Stimulated activated CD4-positive, alpha-beta T cell treated with anti-CD3 and anti-CD28 coated beads, Interleukin-1b, Interleukin-23, amount 100 ng/mL, for 24 hours (primary cell): ENCODE data around the gene PBRM1.

Source experiments
- DNase-seq, 4 experiments: peaks; one replicate each; pipeline ENCODE4 v3.0.0-alpha.2; 2020; ENCODE audit warnings: low read depth in 4 of 4, low spot score in 1 of 4

PBRM1 gene

DNA sequence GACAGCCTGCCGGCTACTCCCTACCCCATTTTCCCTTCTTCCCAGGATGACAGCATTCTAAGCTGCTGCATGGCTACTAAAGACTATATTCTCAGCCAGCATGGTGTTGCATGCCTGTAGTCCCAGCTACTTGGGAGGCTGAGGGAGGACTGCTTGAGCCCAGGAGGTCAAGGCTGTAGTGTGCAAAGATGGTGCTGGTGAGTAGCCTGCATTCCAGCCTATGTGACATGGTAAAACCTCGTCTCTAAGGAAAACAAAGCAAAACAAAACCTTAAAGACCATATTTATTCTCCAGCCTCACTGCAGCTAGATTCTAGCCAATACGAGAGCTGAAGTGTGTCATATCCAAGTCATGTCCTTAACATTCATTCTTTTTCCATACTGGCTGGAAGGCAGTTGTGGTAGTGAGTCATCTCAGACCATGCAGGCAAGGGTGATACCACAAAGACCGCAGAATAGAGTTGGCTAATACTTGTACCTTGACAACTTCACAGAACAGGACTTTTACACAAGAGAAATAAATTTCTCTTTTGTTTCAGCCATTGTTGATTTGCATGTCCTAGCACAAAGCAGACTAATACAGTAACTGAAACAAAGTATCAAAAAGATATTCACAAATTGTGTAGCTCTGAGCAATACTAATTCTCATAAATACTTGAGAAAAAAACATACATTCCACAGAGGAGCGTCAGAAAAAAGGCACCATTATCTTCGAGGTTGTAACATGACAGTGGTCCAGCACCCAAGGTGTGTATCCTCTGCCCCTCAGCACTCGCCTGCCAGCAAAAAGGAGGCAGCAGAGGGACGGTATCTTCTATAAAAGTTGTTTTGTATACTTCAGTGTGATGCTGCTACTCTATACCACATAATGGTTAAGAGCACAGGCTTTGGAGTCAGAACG, 14.8 kb downstream of the PBRM1 start:
- DNase-seq: peak in 2 of 4 experiments; percentile 7 to 48

DNA sequence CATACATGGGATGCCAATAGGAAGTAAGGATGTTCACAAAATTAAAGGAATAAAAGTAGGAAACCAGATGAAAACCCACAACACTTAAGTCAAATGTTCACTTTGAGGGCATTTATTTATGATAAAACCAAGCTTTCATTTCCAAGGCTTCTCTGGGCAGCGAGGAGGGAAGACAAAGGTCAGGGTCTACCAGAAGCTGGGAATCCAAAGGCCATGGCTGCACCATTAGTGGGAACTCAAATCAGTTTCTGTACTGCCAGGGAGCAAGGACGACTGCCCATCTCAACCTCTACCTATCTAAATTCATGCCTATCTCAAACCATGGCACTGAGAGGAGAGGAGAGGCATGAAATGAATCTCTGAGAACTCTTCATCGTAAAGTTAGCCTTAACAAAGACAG, 22.6 kb downstream of the PBRM1 start:
- no peak for DNase-seq

DNA sequence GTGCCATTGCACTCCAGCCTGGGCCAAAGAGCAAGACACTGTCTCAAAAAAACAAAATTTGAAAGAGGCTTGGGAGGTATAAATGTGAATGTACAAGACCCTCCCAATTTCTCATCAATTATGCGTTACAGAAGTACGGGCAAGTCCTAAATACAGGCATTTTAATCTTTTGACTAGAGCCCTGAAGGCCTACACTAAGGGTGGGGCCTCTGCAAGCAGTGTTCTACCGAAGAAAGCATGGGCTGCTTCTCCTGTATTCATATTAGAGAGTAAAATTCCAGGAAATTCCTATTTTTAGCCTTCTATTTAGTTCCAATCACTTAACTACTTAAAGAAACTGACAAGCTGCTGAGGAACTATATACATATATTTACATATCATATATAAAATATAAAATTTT, 25.7 kb downstream of the PBRM1 start:
- DNase-seq: no peak

DNA sequence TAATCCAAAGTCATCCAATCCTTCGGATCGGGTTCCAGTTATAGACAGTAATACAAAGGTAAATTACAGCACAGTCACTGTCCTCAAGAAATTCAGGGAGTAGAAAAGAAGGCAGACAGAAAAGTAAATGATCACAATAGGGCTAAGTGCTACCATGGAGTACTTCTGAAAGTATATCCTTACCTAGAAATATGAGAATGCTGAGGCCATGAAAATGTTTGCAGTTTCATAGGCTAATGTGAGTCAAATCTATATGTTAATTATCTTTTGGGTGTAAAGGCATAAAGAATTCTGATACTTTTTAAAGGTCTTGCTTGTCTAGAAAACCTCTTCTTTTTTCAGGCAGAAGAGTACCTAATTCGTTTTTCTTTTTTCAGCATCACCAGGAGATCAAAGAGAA, 29.8 kb downstream of the PBRM1 start:
- DNase-seq: no peak

DNA sequence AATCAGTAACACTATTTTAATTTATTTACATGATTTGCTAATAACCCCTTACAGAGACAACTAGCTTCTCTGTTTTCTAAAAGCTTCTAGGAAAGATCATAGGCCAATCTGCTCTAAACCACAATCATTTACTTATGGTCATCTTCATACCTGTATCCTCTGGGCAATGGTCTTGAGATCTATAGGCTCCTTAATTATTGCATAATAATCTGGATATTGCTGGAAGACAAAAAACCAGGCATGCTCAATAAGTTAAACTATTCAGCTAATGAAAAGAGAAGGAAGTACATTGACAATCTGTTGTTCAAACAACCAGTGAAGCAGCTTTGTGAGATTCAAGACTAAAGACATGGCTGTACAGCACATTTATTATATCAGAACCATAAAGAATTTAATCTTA, 34.1 kb downstream of the PBRM1 start:
- DNase-seq: no peak

DNA sequence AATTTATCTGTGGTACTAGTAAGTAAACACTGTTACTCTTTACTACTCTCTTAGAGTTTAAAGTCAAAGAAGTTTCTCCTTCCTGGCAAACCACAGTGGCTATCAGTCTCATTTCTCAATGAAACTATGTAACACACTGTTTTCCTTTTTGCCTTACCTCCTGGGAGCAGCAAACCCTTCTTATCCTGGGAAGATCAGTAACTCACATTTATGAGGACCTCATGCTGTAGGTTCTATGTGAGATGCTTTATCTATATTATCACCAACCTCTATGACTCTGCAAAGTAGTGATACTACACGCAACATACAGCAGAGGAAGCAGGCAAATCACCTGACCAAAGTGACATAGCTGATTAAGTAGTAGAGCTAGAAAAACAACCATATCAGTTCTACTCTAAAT, 35.3 kb downstream of the PBRM1 start:
- DNase-seq: no peak

DNA sequence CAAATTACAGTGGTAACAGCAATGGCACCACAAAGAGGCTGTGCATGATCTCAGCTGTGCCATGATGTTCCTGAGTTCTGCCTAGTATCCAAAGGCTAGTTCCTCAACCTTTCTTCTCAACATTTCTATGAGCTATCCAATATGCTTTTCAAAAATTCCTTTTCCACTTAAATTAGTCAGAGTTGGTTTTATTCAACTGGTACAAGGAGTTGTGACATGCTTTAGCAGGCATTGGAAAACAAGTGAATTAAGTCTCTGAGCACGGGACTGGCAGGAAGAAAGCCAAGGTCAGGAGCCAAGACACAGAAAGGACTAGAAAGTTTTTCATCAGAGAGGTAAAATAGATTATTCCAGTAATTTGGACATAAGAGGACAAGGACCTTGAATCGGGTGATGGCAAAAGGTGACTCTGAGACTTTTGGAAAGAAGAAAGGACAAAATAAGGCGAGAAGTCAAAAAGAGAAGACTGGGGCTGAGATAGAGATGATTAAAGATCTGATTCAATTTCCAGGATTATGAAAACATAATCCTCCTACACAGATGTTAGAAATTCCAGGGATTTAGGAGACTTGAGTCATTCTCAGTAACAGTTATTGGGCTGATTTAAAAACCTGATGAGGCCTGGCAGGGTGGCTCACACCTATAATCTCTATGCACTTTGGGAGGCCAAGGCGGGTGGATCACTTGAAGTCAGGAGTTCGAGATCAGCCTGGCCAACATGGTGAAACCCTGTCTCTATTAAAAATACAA, 36.1 kb downstream of the PBRM1 start:
- no peak for DNase-seq

DNA sequence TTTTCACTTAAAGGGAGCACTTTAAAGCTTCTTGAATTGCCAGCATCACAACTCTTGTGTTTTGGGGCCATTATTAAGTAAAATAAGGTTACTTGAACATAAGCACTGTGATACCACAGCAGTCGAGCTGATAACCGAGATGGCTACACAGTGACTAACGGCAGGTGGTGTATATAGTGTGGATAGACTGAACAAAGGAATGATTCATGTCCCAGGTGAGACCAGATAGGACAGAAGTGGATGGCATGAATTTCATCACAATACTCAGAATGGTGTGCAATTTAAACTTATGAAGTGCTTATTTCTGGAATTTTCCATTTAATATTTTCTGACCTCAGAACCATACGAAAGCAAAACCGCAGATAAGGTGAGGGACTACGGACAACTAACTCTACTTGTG, 40.2 kb downstream of the PBRM1 start:
- no peak for DNase-seq

DNA sequence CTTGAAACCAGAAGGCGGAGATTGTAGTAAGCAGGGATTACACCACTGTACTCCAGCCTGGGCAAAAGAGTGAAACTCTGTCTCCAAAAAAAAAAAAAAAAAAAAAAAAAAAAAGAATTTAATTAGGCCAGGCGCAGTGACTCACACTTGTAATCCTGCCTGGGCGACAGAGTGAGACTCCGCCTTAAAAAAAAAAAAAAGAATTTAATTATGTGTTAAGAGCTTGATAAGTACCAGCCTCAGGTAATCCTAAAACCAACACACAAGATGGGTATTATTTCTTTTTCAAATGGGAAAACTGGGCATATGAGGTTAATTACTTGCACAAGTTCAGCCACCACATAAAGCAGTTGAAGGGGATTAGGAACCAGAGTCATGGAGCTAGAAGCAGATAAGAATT, 49.0 kb downstream of the PBRM1 start:
- DNase-seq: no peak

DNA sequence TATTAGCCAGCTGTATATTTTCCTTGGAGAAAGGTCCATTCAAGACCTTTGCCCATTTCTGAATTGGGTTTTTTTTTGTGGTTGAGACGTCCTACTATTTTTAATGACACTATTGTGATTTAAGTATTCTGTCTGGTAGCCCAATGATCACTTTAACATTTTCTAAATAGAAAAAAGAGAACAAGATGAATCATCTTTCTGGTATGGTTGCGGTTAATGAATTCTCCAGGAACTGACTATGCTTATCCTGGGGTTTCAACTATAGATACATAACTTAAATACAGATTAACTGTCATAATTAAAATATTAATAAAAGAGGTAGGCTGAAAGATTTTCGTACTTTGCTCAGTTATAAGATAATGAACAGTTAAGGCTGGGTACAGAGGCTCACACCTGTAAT, 51.9 kb downstream of the PBRM1 start:
- DNase-seq: no peak

DNA sequence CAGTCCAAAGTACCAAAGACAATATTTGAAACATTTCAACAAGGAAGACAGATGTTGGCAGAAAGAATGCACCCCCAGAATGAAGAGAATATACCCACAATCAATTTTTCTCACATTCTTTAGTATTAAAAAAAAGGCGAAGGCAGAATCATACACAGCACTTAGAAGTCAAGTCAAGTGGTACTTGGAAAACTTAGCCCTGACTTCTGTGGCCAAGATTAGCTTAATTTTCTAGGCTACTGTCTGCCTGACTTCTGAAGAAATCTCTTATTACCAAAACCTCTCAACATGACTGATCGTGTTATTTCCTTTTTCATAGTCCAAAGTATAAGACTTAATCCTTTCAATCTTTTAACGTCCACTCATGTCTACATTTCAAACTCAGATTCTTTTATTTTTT, 60.7 kb downstream of the PBRM1 start:
- no peak for DNase-seq

DNA sequence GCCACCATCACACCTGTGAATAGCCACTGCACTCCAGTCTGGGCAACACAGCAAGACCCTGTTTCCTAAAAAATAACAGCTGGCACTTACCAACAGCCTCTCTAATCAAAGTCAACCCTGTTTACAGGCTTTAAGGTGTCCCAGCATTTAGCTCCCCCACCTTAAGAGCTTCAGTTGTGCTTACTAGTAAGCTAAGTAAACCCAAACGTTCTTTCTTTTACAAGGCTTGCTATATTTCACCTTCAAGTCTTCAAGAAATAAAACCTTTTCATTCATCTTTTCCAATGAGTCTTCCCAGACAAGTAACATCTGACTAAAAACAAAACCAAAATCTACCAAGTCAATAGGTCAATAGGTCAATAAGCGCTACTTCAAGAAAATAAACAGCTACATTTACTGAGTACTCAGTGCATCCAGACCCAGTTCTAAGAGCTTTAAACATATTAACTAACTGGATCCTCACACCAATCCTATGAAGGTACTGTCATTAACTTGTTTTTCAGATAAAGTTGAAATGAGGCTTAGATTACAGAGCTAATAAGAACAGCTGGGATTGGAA, 62.4 kb downstream of the PBRM1 start:
- DNase-seq: no peak

DNA sequence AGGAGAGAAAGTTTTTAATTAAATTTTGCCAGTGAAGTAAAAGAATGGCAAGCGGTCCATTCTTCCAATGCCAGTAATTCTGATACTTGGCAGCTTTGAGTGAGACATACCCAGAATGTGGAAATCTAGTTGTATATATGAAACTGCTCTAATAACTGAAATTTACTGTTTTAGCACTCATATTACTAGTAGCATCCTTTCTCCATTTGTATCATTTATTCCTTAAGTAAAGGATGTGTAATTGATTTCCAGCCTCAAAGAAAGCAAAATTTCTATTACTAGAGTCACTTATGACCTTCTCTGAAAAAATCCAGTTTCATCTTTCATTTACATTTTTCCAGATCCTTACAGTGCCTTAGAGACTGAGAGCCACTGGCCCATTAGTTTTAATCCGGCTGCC, 65.1 kb downstream of the PBRM1 start:
- DNase-seq: no peak

DNA sequence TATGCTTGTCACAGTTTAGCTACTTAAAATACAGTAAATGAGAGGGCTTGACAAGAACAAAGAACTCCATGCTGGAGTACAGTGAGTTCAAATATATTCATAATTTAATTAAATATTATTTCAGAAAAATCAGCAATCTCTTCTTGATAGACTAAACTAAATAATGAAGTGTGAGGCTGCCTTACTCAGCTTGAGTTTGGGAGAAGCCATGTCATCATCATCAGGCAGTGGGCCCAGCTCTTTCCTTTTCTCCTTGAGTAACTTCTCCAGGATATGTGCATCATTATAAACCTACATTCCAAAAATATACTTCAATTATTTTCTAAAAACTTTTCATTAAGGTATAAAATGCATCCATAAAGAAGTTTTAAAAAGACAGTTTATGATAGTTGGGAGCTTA, 70.5 kb downstream of the PBRM1 start:
- DNase-seq: no peak

DNA sequence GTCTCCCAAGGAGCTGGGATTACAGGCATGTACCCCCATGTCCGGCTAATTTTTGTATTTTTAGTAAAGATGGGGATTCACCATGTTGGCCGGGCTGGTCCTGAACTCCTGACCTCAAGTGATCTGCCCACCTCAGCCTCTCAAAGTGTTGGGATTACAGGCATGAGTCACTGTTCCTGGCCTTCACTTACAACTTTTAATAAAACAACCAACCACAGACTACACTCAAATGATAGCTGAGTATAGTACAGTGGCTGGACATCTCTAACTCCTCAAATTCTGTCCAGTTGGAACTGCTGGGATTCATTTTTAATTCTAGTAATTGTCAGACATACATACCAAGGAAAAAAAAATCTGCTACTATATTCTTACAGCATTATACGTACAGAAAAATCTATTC, 71.0 kb downstream of the PBRM1 start:
- no peak for DNase-seq

DNA sequence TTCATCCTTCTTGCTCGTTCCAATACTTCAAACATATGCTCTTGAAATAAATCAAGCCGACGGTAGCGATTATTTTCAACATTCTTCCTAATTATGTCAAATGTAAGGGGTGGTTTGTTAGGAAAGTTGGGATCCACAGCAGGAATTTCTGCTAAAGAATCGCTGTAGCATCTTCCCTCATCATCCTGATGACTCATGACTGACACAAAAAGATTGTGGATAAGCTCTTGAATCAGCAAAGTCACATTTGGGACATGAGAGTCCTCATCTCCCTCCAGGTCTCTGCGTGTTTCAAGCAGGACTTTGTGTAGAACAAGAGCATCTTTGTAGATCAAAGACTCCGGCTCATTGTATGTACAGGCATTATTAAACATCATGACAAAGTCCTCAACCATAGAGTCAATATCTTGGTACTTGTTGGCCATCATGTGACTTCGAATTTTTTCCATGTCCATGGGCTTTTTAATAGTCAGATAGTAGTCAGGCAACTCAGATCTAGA, 76.3 kb downstream of the PBRM1 start:
- DNase-seq: no peak

DNA sequence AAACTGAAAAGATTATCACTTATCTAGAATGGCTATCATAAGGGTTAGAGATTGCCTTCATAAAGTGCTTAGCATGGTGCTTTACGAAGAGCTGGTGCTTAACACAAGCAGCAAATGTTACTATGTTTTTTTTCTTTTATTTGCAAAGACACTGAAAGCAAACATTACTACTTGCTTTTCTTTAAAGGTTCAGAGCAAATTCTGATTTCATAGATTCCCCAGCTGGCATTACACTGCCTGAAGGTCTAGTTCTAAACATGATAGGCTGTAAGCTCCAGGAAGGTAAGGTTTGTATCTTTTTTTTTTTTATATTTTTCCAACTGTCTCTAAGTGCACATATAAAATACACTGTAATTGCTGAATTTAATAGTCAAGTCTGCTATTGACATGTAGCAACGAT, 77.4 kb downstream of the PBRM1 start:
- DNase-seq: no peak

DNA sequence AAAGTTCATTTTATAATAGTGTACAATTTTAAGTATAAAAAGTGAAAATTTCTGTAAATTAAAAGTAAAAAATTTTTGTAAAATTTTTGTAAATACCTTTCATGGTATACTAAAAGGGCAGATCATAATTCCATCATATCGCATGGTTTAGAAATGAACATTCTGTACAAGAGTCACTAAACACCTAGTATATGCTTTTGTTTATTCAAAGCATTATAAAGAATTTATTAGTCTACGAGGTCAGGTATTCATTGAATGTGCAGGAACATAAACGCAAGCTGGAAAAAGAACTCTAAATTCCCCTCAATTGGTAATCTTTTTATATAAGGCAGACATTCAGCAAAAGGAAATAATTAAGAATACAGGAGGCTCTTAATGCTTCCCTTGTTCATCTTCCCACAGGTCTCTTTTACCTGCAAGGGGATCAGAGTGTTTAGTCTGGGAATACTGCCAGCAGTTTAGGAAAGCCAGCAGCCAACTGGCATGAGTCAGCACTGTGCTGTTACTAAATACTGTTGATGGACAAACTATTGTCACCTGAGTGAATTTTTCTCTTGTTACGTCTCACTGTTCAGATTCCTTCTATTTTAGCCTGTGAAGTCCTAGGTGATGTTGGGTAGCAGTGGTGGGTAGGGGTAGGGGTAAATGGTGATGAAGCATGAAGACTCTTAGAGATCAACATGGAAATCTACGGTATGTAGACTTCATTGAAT, 79.2 kb downstream of the PBRM1 start:
- no peak for DNase-seq

DNA sequence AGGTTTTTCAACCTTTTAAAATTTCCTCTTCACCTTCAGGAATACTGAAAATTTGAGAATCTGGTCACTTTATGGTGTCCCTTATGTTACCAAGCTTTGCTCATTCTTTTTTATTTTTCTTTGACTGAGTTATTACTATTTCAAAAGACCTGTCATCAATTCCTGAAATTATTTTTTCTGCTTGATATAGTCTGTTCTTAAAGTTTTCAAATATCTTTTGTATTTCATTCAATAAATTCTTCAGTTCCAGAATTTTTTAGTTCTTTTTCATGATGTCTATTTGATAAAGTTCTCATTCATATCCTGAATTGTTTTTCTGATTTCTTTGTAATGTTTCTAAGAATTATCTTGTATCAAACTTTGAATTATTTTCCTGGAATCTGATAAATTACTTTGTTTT, 85.5 kb downstream of the PBRM1 start:
- no peak for DNase-seq

DNA sequence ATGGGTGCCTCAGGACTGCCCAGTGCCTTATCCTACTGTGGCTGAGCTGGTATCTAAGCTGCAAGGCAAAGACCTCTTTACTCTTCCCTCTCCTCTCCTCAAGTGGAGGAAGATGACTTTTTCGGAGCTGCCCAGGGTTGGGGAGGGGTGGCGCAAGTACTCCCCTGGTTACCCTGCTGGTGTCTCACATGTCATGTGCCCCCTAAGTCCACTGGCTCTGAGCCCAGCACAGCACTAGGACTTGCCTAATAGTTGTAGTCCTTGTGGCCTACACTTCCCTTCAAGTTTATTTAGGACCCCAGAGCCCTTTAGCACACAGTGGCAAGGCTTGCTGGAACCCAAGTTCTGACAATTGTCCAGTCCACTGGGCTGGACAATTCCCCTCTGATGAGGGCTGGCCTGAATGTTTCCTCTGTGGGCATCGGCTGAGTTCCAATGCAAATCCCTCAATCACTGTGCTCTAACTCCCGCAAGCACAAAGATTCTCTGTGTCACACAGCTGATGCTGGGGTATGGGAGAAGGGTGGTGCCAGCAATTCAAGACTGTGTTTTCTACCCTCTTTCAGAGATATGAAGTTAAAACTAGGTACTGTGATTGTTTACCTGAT, 89.0 kb downstream of the PBRM1 start:
- no peak for DNase-seq

DNA sequence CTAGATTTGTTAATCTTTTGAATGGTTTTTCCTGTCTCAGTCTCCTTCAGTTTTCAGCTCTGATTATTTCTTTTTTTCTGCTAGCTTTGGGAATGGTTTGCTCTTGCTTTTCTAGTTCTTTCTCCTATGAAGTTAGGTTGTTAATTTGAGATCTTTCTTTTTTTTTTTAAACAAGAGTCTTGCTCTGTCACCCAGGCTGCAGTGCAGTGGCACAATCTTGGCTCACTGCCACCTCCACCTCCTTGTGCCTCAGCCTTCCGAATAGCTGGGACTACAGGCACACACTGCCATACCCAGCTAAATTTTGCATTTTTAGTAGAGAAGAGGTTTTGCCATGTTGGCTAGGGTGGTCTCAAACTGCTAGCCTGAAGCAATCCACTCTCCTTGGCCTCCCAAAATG, 92.6 kb downstream of the PBRM1 start:
- no peak for DNase-seq
